Measurements from ENCODE around the gene BCKDHB. TPM values are rescaled to one million over a fixed set of nuclear protein-coding genes. Genes with fewer than 3 reads are reported as not detected.

The BCKDHB gene
- total and polyA plus RNA-seq, 2 of the 4 experiments (the other 2 are of a cell fraction) = 11.2 to 11.8 TPM

DNA sequence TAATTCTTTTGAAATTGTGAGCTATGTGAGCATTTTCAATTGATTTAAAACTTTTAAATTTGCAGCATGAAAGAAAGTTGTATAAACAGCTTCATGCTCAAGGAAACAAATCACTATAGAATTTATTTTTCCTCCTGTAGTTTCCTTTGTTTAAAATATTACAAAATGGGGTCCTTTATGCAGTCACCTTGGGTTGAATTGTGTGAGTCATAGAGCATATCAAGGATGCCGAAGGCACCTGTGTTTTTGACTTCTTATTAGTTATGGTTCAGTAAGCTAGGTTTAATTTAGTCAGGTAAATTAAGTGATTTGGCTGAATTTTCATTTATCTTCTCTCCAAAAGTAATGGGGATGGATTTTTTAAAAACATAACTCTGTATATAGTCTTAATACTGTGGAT, 96.8 kb downstream of the BCKDHB start:
- Histone ChIP-seq H3K4me1 (ENCODE audit: control insufficient read depth, insufficient read depth, low read length) (no peaks in the 10 kb centered on the region), H2BK5ac (ENCODE audit: low read depth, low read length, poor library complexity, severe bottlenecking) (no peak overlapping the region), H3K14ac (replicated peaks; ENCODE audit: low read depth, low read length) (no peak overlapping the region), H3K27me3 (ENCODE audit: control insufficient read depth, insufficient read depth, low read length) (no peaks in the 10 kb centered on the region), H2AFZ (replicated peaks; ENCODE audit: low read length, poor library complexity) (no peak overlapping the region), H3K9me3 (ENCODE audit: control insufficient read depth, insufficient read depth, low read length) (no peaks in the 10 kb centered on the region), H3K4me3 (ENCODE audit: insufficient read depth, low read depth, low read length) (no peak overlapping the region), H4K5ac (ENCODE audit: low read depth, low read length) (no peak overlapping the region), H3K18ac (ENCODE audit: low read depth, low read length) (no peak overlapping the region), H2BK120ac (ENCODE audit: low read depth, low read length) (no peak overlapping the region), H3K56ac (ENCODE audit: extremely low read depth, insufficient read depth, low read length) (no peak overlapping the region), H2BK15ac (ENCODE audit: low read depth, low read length) (no peak overlapping the region), H3K27ac (ENCODE audit: insufficient read depth, low read length) (no peak overlapping the region), H3K36me3 (ENCODE audit: control insufficient read depth, insufficient read depth, low read length) (no peaks in the 10 kb centered on the region), H4K91ac (ENCODE audit: insufficient read depth, low read depth, low read length) (no peak overlapping the region), H3K79me1 (ENCODE audit: low read depth in 1 of 2, low read length in 2 of 2) (no peaks in the 10 kb centered on the region), H3K4ac (ENCODE audit: low read depth, low read length) (no peak overlapping the region), H4K8ac (ENCODE audit: low read depth in 2 of 2, low read length in 2 of 2) (no peak overlapping the region), H3K4me2 (ENCODE audit: low read depth, low read length) (no peak overlapping the region), H3K9me1 (ENCODE audit: insufficient read depth, low read length) (no peaks in the 10 kb centered on the region), H3K9ac (ENCODE audit: low read depth, low read length) (no peak overlapping the region), H2AK5ac (ENCODE audit: low read depth, low read length) (no peak overlapping the region), H4K20me1 (ENCODE audit: insufficient read depth, low read length) (no peaks in the 10 kb centered on the region), H2AK9ac (replicated peaks; ENCODE audit: low read depth, low read length, poor library complexity) (no peak overlapping the region), H2BK20ac (ENCODE audit: low read depth, low read length) (no peak overlapping the region), H3K23ac (ENCODE audit: low read depth, low read length) (no peak overlapping the region)
- DNase-seq (no peak), ATAC-seq (ENCODE audit: low read depth) (no peak)
- dilution Hi-C loops (cut with HindIII; ENCODE audit: low sequenced_read_pairs, unreplicated experiment) (no loop called here), in situ Hi-C loops (cut with MboI; ENCODE audit: low sequenced_read_pairs) (loop anchor here (25.0 kb wide), 1 partner anchor 1809 kb away; no protein-coding TSS in a partner anchor), intact Hi-C loops (cut with micrococcal nuclease) (no loop called here)
- no TSS peak for BruUV-seq (replicated peaks)
- CTCF ChIA-PET = interaction anchor here (1.1 kb wide), 1 partner anchor 10 kb away, joined by 5 read pairs; no protein-coding TSS in a partner anchor
- POLR2A ChIA-PET (ENCODE audit: unreplicated experiment) = no interaction called here
- no peak for TF ChIP-seq POLR2A (IDR thresholded peaks at IDR 0.05; ENCODE audit: low read depth, low read length)
- WGBS, 2 experiments (ENCODE audit: extremely low coverage in 2 of 2, insufficient read length in 1 of 2) = no CpG with 5 or more reads among the region's 1 CpG

Measured in IMR-90 (cell line).